ENCODE data around the gene ATXN1.

GRCh38 chr6:16292942-16293341 lies 468.3 kb downstream of the ATXN1 start:
- TF ChIP-seq CBX5 (IDR thresholded peaks at IDR 0.05; ENCODE audit: low read depth, low read length) (no peak), MAX (IDR thresholded peaks at IDR 0.05) (no peak), BACH1 (IDR thresholded peaks at IDR 0.05; ENCODE audit: low read length) (no peak), CTCF (IDR thresholded peaks at IDR 0.05; ENCODE audit: control extremely low read depth in 1 of 3, insufficient read depth in 1 of 3, low read depth in 1 of 3, low read length in 3 of 3) (no peak), BCL11A (IDR thresholded peaks at IDR 0.05; ENCODE audit: low read depth in 2 of 2, low read length in 2 of 2) (no peak), TAF1 (IDR thresholded peaks at IDR 0.05; ENCODE audit: low read depth, low read length) (no peak), CTBP2 (IDR thresholded peaks at IDR 0.05; ENCODE audit: borderline replicate concordance, insufficient read depth, insufficient read length, low read length) (no peak), ASH2L (IDR thresholded peaks at IDR 0.05; ENCODE audit: low read length) (no peak), SIN3A (conservative IDR thresholded peaks at IDR 0.05 in 1 of 2, IDR thresholded peaks at IDR 0.05 in 1 of 2; ENCODE audit: low read depth in 1 of 2, low read length in 2 of 2) (no peak)
